SH-SY5Y (cell line): ENCODE data around the gene PLCD1.

Source experiments
- GATA2 ChIP-seq: IDR thresholded peaks from 2 replicates; pipeline ENCODE4 v1.6.1; 2011; ENCODE audit warnings: mild to moderate bottlenecking, low read depth, low read length
- GATA3 ChIP-seq: IDR thresholded peaks from 2 replicates; pipeline ENCODE4 v1.6.1; 2011; ENCODE audit warnings: low read depth, mild to moderate bottlenecking, low read length, moderate library complexity

DNA sequence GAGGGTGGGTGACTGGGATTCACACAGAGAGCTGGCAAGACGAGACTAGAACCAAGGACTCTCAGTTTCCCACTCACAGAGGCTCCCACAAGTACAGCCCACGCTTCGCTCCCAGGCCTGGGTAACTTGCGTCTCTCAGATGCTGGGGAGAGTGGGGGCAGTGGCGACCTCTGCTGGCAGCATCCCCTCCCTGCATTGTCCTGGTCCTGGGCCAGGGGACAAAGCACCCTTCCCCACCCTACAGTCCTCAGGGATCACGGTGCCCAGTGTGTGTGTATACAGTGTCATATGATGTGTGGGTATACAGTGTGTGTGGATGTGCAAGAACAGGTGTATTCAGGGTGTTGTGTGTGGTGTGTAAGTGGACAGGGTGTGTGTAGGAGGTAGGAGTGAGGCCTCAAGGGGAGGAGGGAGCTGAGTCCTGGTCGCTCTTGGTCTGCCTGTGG lies 26.0 kb downstream of the PLCD1 start:
- TF ChIP-seq GATA2 (no peak), GATA3 (no peak)
